Stimulated activated CD4-positive, alpha-beta T cell treated with anti-CD3 and anti-CD28 coated beads, Interleukin-4, amount 100 ng/mL, for 48 hours (primary cell): Measurements from ENCODE around the gene S1PR1.

Experiments used
- DNase-seq, 2 donors: peaks; one replicate each; pipeline ENCODE4 v3.0.0-alpha.2; 2020; ENCODE audit warnings: low read depth in 2 of 2

The S1PR1 gene

GRCh38 chr1:101280049-101280592 is 43.3 kb downstream of the S1PR1 start:
- no peak for DNase-seq

- no peak for DNase-seq
These were observed 44.3 kb downstream of the S1PR1 start for GRCh38 chr1:101280942-101281654.

- DNase-seq = no peak
These were observed 44.9 kb downstream of the S1PR1 start for GRCh38 chr1:101281751-101282150.

GRCh38 chr1:101282314-101283038 is 45.7 kb downstream of the S1PR1 start:
- no peak for DNase-seq

- DNase-seq = no peak
These were observed 46.6 kb downstream of the S1PR1 start for GRCh38 chr1:101283443-101283842.

GRCh38 chr1:101284021-101284420 is 47.2 kb downstream of the S1PR1 start:
- peak; percentile 27 to 35 for DNase-seq

- DNase-seq = no peak
These were observed 47.9 kb downstream of the S1PR1 start for GRCh38 chr1:101284622-101285218.

- DNase-seq = no peak
These were observed 49.2 kb downstream of the S1PR1 start for GRCh38 chr1:101285922-101286570.

GRCh38 chr1:101288491-101288944 is 51.7 kb downstream of the S1PR1 start:
- peak; percentile 41 to 55 for DNase-seq

GRCh38 chr1:101290119-101290921 is 53.5 kb downstream of the S1PR1 start:
- no peak for DNase-seq
